Kidney (tissue), 14 donors: ENCODE data around the gene SUMF1. TPM values are rescaled to one million over a fixed set of nuclear protein-coding genes. Genes with fewer than 3 reads are reported as not detected.

Experiments
- DNase-seq, 5 donors: peaks; one replicate each; pipeline ENCODE4 v3.0.0-alpha.2; 2013 to 2020
- FAIRE-seq: peaks from 2 replicates; lab custom pipeline; 2012; peaks lifted over from hg19 to GRCh38; lab: Jason Lieb, UNC
- H3K27ac ChIP-seq, 2 donors: one replicate each; pipeline ENCODE4 v1.7.0; 2013; ENCODE audit warnings: low read depth in 2 of 2, low read length in 2 of 2, inconsistent platforms in 1 of 2
- H3K27me3 ChIP-seq: one replicate; pipeline ENCODE4 v1.7.1; 2013; ENCODE audit warnings: low read length, inconsistent platforms; ENCODE audit not compliant: control insufficient read depth, insufficient read depth
- H3K36me3 ChIP-seq, 3 donors: one replicate each; pipeline versions ENCODE4 v1.7.0 to v1.7.1; 2013; ENCODE audit warnings: low read length in 3 of 3, control low read depth in 1 of 3, inconsistent platforms in 1 of 3; ENCODE audit not compliant: insufficient read depth in 3 of 3, control insufficient read depth in 2 of 3
- H3K4me1 ChIP-seq, 3 donors: one replicate each; pipeline versions ENCODE4 v1.7.0 to v1.7.1; 2013; ENCODE audit warnings: low read length in 3 of 3, inconsistent platforms in 1 of 3, low read depth in 1 of 3; ENCODE audit not compliant: control insufficient read depth in 2 of 3, insufficient read depth in 2 of 3
- H3K4me3 ChIP-seq, 3 donors: one replicate each; pipeline versions ENCODE4 v1.7.0 to v1.8.1; 2013; ENCODE audit warnings: low read length in 3 of 3, control low read depth in 1 of 3, inconsistent platforms in 1 of 3
- H3K9ac ChIP-seq, 3 donors: one replicate each; pipeline versions ENCODE4 v1.7.0 to v1.7.1; 2013; ENCODE audit warnings: low read length in 3 of 3, control low read depth in 1 of 3, inconsistent platforms in 1 of 3
- H3K9me3 ChIP-seq, 3 donors: one replicate each; pipeline versions ENCODE4 v1.7.0 to v1.7.1; 2013; ENCODE audit warnings: low read length in 3 of 3, control low read depth in 1 of 3, inconsistent platforms in 1 of 3; ENCODE audit not compliant: control insufficient read depth in 2 of 3, insufficient read depth in 1 of 3
- intact Hi-C: fragments of 100-400 bp; cut with DNase I; formaldehyde crosslinking; loops from one replicate; pipeline ENCODE4 v1.11.1; 2022
- polyA plus RNA-seq: library from polyadenylated mRNA; stranded (reverse); fragments of 350-450 nt; fragmentation: Illumina TruSeq; extraction: RNeasy Lipid Tissue Mini Kit (QIAGEN cat#74804); gene quantifications from one replicate; pipeline ENCODE4 v1.2.3, GENCODE V29; 2014; ENCODE audit warnings: low read depth, low replicate concordance; ENCODE audit not compliant: insufficient read depth
- total RNA-seq: library from RNA; stranded (reverse); fragmentation: NEBNext Ultra II Directional; extraction: Animal tissue kit (Norgen Biotek cat#: 25700); gene quantifications from one replicate; pipeline ENCODE4 v1.2.1, GENCODE V29; 2021
- TF ChIP-seq, protein P1 (sequence below): IDR thresholded peaks from 3 replicates; pipeline ENCODE4 v1.5.1; 2012; ENCODE audit warnings: mild to moderate bottlenecking, moderate library complexity, borderline replicate concordance; ENCODE audit not compliant: insufficient read depth; ENCODE audit errors: extremely low read depth
- donor health status: control.
- donor health status: control.
- donor health status: control.
- donor health status: control.
- donor health status: control.
- donor health status: DM: yes; HTN: yes; CAD: no.
- donor health status: Normal renal cell carcinoma (clear cell type).

The SUMF1 gene
- total and polyA plus RNA-seq, 2 donors from 2014 or later: 50.1 to 50.6 TPM

- Histone ChIP-seq H3K4me3 (no peak overlapping the region), H3K4me1 (peaks cover 11 to 15% (median 11%) of the 10 kb centered on the region in 3 donors), H3K9ac (no peak overlapping the region), H3K9me3 (no peaks in the 10 kb centered on the region), H3K27ac (no peak overlapping the region), H3K27me3 (no peaks in the 10 kb centered on the region), H3K36me3 (no peaks in the 10 kb centered on the region)
- DNase-seq (no peak), FAIRE-seq (no peak)
- TF ChIP-seq, protein P1, sequence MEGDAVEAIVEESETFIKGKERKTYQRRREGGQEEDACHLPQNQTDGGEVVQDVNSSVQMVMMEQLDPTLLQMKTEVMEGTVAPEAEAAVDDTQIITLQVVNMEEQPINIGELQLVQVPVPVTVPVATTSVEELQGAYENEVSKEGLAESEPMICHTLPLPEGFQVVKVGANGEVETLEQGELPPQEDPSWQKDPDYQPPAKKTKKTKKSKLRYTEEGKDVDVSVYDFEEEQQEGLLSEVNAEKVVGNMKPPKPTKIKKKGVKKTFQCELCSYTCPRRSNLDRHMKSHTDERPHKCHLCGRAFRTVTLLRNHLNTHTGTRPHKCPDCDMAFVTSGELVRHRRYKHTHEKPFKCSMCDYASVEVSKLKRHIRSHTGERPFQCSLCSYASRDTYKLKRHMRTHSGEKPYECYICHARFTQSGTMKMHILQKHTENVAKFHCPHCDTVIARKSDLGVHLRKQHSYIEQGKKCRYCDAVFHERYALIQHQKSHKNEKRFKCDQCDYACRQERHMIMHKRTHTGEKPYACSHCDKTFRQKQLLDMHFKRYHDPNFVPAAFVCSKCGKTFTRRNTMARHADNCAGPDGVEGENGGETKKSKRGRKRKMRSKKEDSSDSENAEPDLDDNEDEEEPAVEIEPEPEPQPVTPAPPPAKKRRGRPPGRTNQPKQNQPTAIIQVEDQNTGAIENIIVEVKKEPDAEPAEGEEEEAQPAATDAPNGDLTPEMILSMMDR: no peak
- intact Hi-C loops: loop anchor here (10.0 kb wide), 1 partner anchor 283 kb away; no protein-coding TSS in a partner anchor
Observed at GRCh38 chr3:4351872-4352271, 115.2 kb downstream of the SUMF1 start.

GRCh38 chr3:4351164-4351855 lies 115.8 kb downstream of the SUMF1 start:
- DNase-seq (no peak), FAIRE-seq (no peak)
- Histone ChIP-seq H3K9me3 (no peaks in the 10 kb centered on the region), H3K9ac (no peak overlapping the region), H3K4me3 (no peak overlapping the region), H3K36me3 (no peaks in the 10 kb centered on the region), H3K27ac (no peak overlapping the region), H3K27me3 (no peaks in the 10 kb centered on the region), H3K4me1 (peaks cover 7 to 11% (median 10%) of the 10 kb centered on the region in 3 donors)
- TF ChIP-seq, protein P1: no peak
- intact Hi-C loops: loop anchor here (10.0 kb wide), 1 partner anchor 283 kb away; no protein-coding TSS in a partner anchor

GRCh38 chr3:4350789-4351163 lies 116.3 kb downstream of the SUMF1 start:
- peak; percentile 80 for FAIRE-seq
- no peak overlapping the region for H3K9ac ChIP-seq
- H3K27me3 ChIP-seq: no peaks in the 10 kb centered on the region
- no peak overlapping the region for H3K4me3 ChIP-seq
- no peak overlapping the region for H3K27ac ChIP-seq
- TF ChIP-seq, protein P1: peak; percentile 75
- H3K4me1 ChIP-seq: peaks cover 4 to 6% (median 4%) of the 10 kb centered on the region in 3 donors
- intact Hi-C loops: loop anchor here (10.0 kb wide), 1 partner anchor 284 kb away; no protein-coding TSS in a partner anchor
- peak in 4 of 5 donors; percentile 43 to 89 (median 62) for DNase-seq
- no peaks in the 10 kb centered on the region for H3K9me3 ChIP-seq
- H3K36me3 ChIP-seq: no peaks in the 10 kb centered on the region
